Stomach (tissue), 9 donors: Measurements from ENCODE around the gene TAF11. TPM values are rescaled to one million over a fixed set of nuclear protein-coding genes. Genes with fewer than 3 reads are reported as not detected.
"Not testable (repeated sequence)": the region's sequence is repeated elsewhere in the genome, so short reads cannot be mapped to it uniquely, and the experiment has no call there.

Experiments used
- DNase-seq, 2 donors: peaks; one replicate each; pipeline versions ENCODE4 v3.0.0 to v3.0.0-alpha.2; 2013 to 2019
- H3K27ac ChIP-seq, 5 donors: fragments of 200-600 bp in 4 of 5; sonication (generic) in 4 of 5; one replicate each; pipeline ENCODE4 v1.5.1; 2013 to 2019; ENCODE audit warnings: mild to moderate bottlenecking in 1 of 5, moderate library complexity in 1 of 5
- H3K27me3 ChIP-seq, 3 donors: fragments of 200-600 bp; sonication (generic); one replicate each; pipeline ENCODE4 v1.5.1; 2017 to 2019; ENCODE audit warnings: mixed run types in 1 of 3
- H3K36me3 ChIP-seq, 4 donors: fragments of 200-600 bp; sonication (generic); 1 replicate in 3 of 4; 2 replicates in 1 of 4; pipeline ENCODE4 v1.5.1; 2016 to 2019
- H3K4me1 ChIP-seq, 4 donors: fragments of 200-600 bp; sonication (generic); one replicate each; pipeline ENCODE4 v1.5.1; 2016 to 2019
- H3K4me3 ChIP-seq, 4 donors: fragments of 200-600 bp; sonication (generic) in 3 of 4; one replicate each; pipeline ENCODE4 v1.5.1; 2016 to 2019; ENCODE audit warnings: mild to moderate bottlenecking in 1 of 4
- H3K9me3 ChIP-seq, 4 donors: fragments of 200-600 bp; sonication (generic); one replicate each; pipeline ENCODE4 v1.5.1; 2016 to 2019
- EP300 ChIP-seq: sonication (generic); formaldehyde crosslinking; IDR thresholded peaks from one replicate; pipeline ENCODE4 v1.6.1; 2017; ENCODE audit warnings: antibody characterized with exemption
- POLR2A ChIP-seq, 4 donors: fragments of 450-650 bp; IDR thresholded peaks; one replicate each; pipeline ENCODE4 v1.6.1; 2016; ENCODE audit warnings: antibody characterized with exemption in 4 of 4, control low read depth in 2 of 4, mild to moderate bottlenecking in 1 of 4, moderate library complexity in 1 of 4
- POLR2AphosphoS5 ChIP-seq, 3 donors: sonication (generic); formaldehyde crosslinking; IDR thresholded peaks; one replicate each; pipeline ENCODE4 v1.6.1; 2016; ENCODE audit warnings: antibody characterized with exemption in 3 of 3
- WGBS, 5 donors: extraction: QIAGEN DNeasy Blood & Tissue Kit in 3 of 5; methylation state at CpG; one replicate each; pipeline versions ENCODE4 v1.1.5 to v1.1.7; 2013 to 2018; 5-methylcytosine and 5-hydroxymethylcytosine counted together
- intact Hi-C: fragments of 100-400 bp; cut with DNase I; formaldehyde crosslinking; loops from one replicate; pipeline ENCODE4 v1.15.1; 2023; ENCODE audit warnings: low total_unique reads
- polyA plus RNA-seq, 3 donors: library from polyadenylated mRNA; stranded (reverse); fragments of 200-250 nt; gene quantifications; one replicate each; pipeline ENCODE4 v1.2.3, GENCODE V29; 2013
- total RNA-seq, 5 donors: library from RNA; depleted of rRNA; stranded (reverse); fragments of >200 nt; gene quantifications; one replicate each; pipeline versions ENCODE4 v1.1.0 to v1.2.3, GENCODE V29; 2014 to 2016
- TF ChIP-seq, protein P1 (sequence below), 7 experiments: fragments of 450-650 bp in 4 of 7; fragments of 200-600 bp in 3 of 7; sonication (generic) in 3 of 7; IDR thresholded peaks; one replicate each; pipeline ENCODE4 v1.5.1; 2016 to 2019; ENCODE audit warnings: antibody characterized with exemption in 7 of 7, control low read depth in 2 of 7, mild to moderate bottlenecking in 1 of 7
- donor health status: healthy with polysubstance abuse.
- donor health status: Bipolar disorder and iron deficiency.
- donor health status: healthy.

The TAF11 gene
- total and polyA plus RNA-seq, 8 donors: 4.9 to 40.8 (median 20.3) TPM

DNA sequence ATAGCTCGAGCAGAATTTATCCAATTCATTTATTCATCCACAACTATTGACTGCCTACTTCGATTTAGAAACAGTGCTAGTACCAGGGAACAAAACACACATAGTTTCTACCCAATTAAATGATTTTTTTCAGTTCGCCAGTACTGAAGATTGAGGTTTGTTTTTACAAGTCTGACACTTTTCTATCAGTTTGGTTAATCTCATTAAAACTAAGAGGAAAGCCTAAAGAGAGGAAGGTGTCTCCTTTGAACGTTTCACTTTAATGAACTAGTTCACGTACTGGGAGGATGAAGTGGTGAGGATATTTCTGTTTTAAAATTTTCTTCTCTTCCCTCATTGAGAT, 643 bp upstream of the TAF11 start:
- WGBS, 5 donors: 0 to 1% (median 1%) methylated on average over 5 of the region's 5 CpGs
- intact Hi-C loops: no loop called here
- peak overlapping the region; percentile 90 to 98 (median 91) for H3K4me3 ChIP-seq
- peaks cover 34 to 63% (median 54%) of the 10 kb centered on the region in 4 donors for H3K4me1 ChIP-seq
- H3K9me3 ChIP-seq: no peaks in the 10 kb centered on the region
- peak overlapping the region; percentile 92 to 97 (median 93) for H3K27ac ChIP-seq
- H3K27me3 ChIP-seq: no peaks in the 10 kb centered on the region
- DNase-seq: no peak
- peaks cover 0 to 16% (median 8%) of the 10 kb centered on the region in 4 donors for H3K36me3 ChIP-seq
- TF ChIP-seq, protein P1, sequence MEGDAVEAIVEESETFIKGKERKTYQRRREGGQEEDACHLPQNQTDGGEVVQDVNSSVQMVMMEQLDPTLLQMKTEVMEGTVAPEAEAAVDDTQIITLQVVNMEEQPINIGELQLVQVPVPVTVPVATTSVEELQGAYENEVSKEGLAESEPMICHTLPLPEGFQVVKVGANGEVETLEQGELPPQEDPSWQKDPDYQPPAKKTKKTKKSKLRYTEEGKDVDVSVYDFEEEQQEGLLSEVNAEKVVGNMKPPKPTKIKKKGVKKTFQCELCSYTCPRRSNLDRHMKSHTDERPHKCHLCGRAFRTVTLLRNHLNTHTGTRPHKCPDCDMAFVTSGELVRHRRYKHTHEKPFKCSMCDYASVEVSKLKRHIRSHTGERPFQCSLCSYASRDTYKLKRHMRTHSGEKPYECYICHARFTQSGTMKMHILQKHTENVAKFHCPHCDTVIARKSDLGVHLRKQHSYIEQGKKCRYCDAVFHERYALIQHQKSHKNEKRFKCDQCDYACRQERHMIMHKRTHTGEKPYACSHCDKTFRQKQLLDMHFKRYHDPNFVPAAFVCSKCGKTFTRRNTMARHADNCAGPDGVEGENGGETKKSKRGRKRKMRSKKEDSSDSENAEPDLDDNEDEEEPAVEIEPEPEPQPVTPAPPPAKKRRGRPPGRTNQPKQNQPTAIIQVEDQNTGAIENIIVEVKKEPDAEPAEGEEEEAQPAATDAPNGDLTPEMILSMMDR (IDR thresholded peaks at IDR 0.05): no peak
- TF ChIP-seq POLR2AphosphoS5 (IDR thresholded peaks at IDR 0.05) (no peak), POLR2A (IDR thresholded peaks at IDR 0.05) (no peak), EP300 (no peak)

DNA sequence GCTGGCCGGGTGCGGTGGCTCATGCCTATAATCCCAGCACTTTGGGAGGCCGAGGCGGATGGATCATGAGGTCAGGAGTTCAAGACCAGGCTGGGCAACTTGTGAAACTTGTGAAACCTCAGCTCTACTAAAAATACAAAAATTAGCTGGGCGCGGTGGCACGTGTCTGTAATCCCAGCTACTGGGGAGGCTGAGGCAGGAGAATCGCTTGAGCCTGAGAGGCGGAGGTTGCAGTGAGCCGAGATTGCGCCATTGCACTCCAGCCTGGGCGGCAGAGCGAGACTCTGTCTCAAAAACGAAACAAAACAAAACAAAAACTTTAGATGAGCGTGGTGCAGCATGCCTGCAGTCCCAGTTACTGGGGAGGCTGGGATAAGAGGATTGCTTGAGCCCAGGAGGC, 2.0 kb downstream of the TAF11 start:
- H3K4me3 ChIP-seq, DNase-seq, H3K9me3 ChIP-seq, intact Hi-C loops, H3K27ac ChIP-seq, H3K27me3 ChIP-seq: not testable (repeated sequence)
- Histone ChIP-seq H3K4me1 (peaks cover 21 to 37% (median 34%) of the 10 kb centered on the region in 4 donors), H3K36me3 (peaks cover 8 to 42% (median 34%) of the 10 kb centered on the region in 4 donors)
- 83 to 95% (median 92%) methylated on average over 15 of the region's 15 CpGs for WGBS, 5 donors

DNA sequence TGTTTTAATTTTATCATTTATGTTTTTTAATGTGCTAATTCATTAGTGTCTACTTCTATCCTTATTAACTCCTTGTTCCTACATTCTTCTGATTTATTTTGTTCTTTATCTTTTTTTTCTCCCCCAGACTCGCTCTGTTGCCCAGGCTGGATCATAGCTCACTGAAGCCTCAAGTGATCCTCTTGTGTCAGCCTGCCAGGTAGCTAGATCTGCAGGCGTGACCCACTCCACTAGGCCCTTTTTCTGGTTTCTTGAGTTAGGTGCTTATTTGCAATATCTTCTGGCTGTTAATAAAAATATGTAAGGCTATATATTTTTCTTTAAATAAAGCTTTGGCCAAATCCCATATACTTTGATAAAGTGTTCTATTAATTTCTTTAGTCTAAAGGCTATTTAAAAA, 2.8 kb downstream of the TAF11 start:
- Histone ChIP-seq H3K4me1 (peaks cover 13 to 30% (median 27%) of the 10 kb centered on the region in 4 donors), H3K4me3 (no peak overlapping the region), H3K27ac (no peak overlapping the region), H3K27me3 (no peaks in the 10 kb centered on the region), H3K9me3 (no peaks in the 10 kb centered on the region), H3K36me3 (peaks cover 12 to 50% (median 42%) of the 10 kb centered on the region in 4 donors)
- 89 to 96% (median 91%) methylated on average over 2 of the region's 2 CpGs for WGBS, 5 donors
- no peak for TF ChIP-seq POLR2AphosphoS5 (IDR thresholded peaks at IDR 0.05)
- TF ChIP-seq EP300: no peak
- TF ChIP-seq POLR2A (IDR thresholded peaks at IDR 0.05): no peak
- TF ChIP-seq, protein P1 (IDR thresholded peaks at IDR 0.05): no peak
- intact Hi-C loops: no loop called here
- no peak for DNase-seq

DNA sequence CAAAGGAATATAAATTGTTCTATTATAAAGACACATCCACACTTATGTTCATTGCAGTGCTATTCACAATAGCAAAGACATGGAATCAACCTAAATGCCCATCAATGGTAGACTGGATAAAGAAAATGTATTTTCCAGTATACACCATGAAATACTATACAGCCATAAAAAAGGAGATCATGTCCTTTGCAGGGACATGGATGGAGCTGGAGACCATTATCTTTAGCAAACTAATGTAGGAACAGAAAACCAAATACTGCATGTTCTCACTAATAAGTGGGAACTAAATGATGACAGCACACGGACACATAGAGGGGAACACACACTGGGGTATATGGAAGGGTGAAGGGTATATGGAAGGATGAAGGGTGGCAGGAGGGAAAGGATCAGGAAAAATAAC, 3.8 kb downstream of the TAF11 start:
- not testable (repeated sequence) for DNase-seq
- 95 to 100% (median 100%) methylated on average over 1 of the region's 1 CpG for WGBS, 5 donors

DNA sequence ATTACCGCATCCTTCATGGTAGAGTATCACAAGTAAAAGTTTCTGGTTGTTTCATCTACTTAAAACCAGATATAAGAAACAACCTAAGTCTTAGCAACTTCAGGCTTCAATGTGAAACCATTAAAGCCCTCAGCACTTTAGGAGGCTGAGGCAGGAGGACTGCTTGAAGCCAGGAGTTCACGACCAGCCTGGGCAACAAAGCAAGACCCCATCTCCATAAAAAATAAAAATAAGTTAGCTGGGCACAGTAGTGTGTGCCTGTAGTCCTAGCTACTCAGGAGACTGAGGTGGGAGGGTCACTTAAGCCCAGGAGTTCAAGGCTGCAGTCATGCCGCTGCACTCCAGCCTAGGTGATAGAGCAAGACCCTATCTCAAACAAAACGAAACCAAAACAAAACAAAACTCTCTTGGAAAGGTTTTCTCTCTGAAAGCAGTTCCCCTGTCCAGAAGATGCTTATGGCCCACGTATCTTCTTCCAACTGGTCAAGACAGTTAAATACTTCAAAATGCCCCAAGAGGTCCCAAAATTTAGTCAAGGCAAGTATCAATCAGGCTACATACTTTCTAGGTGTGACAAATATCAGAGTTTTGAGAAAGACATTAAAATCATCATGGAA, 9.9 kb downstream of the TAF11 start:
- H3K27ac ChIP-seq: no peak overlapping the region
- H3K27me3 ChIP-seq: no peaks in the 10 kb centered on the region
- no peaks in the 10 kb centered on the region for H3K4me1 ChIP-seq
- H3K36me3 ChIP-seq: peaks cover 29 to 100% (median 99%) of the 10 kb centered on the region in 4 donors
- no peaks in the 10 kb centered on the region for H3K9me3 ChIP-seq
- 89 to 95% (median 90%) methylated on average over 5 of the region's 5 CpGs for WGBS, 5 donors
- intact Hi-C loops: no loop called here
- DNase-seq: no peak
- TF ChIP-seq POLR2AphosphoS5 (IDR thresholded peaks at IDR 0.05) (no peak), POLR2A (IDR thresholded peaks at IDR 0.05) (no peak), EP300 (no peak)
- TF ChIP-seq, protein P1 (IDR thresholded peaks at IDR 0.05): no peak
- H3K4me3 ChIP-seq: no peak overlapping the region

More for the DNA sequence above, 3.8 kb downstream of the TAF11 start:
- H3K4me3 ChIP-seq, intact Hi-C loops, H3K9me3 ChIP-seq, H3K27me3 ChIP-seq, H3K27ac ChIP-seq: not testable (repeated sequence)
- peaks cover 11 to 25% (median 22%) of the 10 kb centered on the region in 4 donors for H3K4me1 ChIP-seq
- H3K36me3 ChIP-seq: peaks cover 15 to 59% (median 51%) of the 10 kb centered on the region in 4 donors
